K562 (cell line): ENCODE results near the gene SCNN1B. TPM values are rescaled to one million over a fixed set of nuclear protein-coding genes. Genes with fewer than 3 reads are reported as not detected.

Experiments
- ATAC-seq: fragments of 200-7000 bp; cut with Tn5 transposase; 3 replicates; pipeline ENCODE4 v1.9.1; 2020; ENCODE audit warnings: moderate library complexity
- BruUV-seq: library from RNA; stranded (reverse); fragments of 400-500 nt; replicated peaks from 2 replicates; lab custom pipeline; 2021; lab: Mats Ljungman, UMichigan
- CTCF ChIA-PET: fragments of 300-600 bp; formaldehyde crosslinking; extraction: SDS; loops from one replicate; lab custom pipeline; 2021; ENCODE audit warnings: low intra/inter-chr PET ratio; lab: Yijun Ruan, JAX
- POLR2A ChIA-PET: fragments of 300-600, 350-650 bp; sonication (Branson Sonifier 250); formaldehyde crosslinking; extraction: SDS; loops from one replicate; lab custom pipeline; 2021; ENCODE audit warnings: antibody characterized with exemption, inconsistent platforms; lab: Yijun Ruan, JAX
- DNase-seq, 4 experiments: peaks; one replicate each; pipeline versions ENCODE4 v3.0.0 to v3.0.0-alpha.2; 2011 to 2018; ENCODE audit warnings: low spot score in 3 of 4, mixed read lengths in 3 of 4; ENCODE audit errors: extremely low read depth in 1 of 4
- FAIRE-seq: peaks from 2 replicates; lab custom pipeline; 2011; peaks lifted over from hg19 to GRCh38; lab: Jason Lieb, UNC
- H2AFZ ChIP-seq: 2 replicates; pipeline ENCODE4 v1.6.0; 2011; ENCODE audit warnings: low read depth, low read length, control low read depth, inconsistent platforms
- H3K27ac ChIP-seq: fragments of 200-600 bp; 3 replicates; pipeline ENCODE4 v1.8.0; 2011; ENCODE audit warnings: low read depth, mild to moderate bottlenecking, control low read depth, inconsistent platforms, low read length, moderate library complexity, mixed read lengths; ENCODE audit errors: extremely low read depth
- H3K27me3 ChIP-seq, 2 experiments: fragments of 300-600 bp in 1 of 2; 2 replicates in 1 of 2; 3 replicates in 1 of 2; pipeline versions ENCODE4 v1.6.0 to v1.8.0; 2011; ENCODE audit warnings: inconsistent platforms in 2 of 2, low read length in 2 of 2, mild to moderate bottlenecking in 1 of 2, mixed read lengths in 1 of 2, moderate library complexity in 1 of 2; ENCODE audit not compliant: control insufficient read depth in 2 of 2, insufficient read depth in 2 of 2
- H3K36me3 ChIP-seq: fragments of 300-600 bp; 3 replicates; pipeline ENCODE4 v1.8.0; 2011; ENCODE audit warnings: mild to moderate bottlenecking, low read length, inconsistent platforms; ENCODE audit not compliant: control insufficient read depth, insufficient read depth
- H3K4me1 ChIP-seq, 2 experiments: fragments of 200-600 bp in 1 of 2; replicated peaks in 1 of 2; 2 replicates in 1 of 2; 3 replicates in 1 of 2; pipeline versions ENCODE4 v1.5.1 to v1.8.0; 2011; ENCODE audit warnings: inconsistent platforms in 2 of 2, low read length in 2 of 2, mild to moderate bottlenecking in 1 of 2, mixed read lengths in 1 of 2, moderate library complexity in 1 of 2; ENCODE audit not compliant: control insufficient read depth in 2 of 2, insufficient read depth in 2 of 2
- H3K4me2 ChIP-seq: 2 replicates; pipeline ENCODE4 v1.6.1; 2011; ENCODE audit warnings: low read length, control low read depth, inconsistent platforms, mixed read lengths; ENCODE audit not compliant: insufficient read depth
- H3K4me3 ChIP-seq: fragments of 200-600 bp; sonication (generic), shearing (Covaris generic); 2 replicates; pipeline ENCODE4 v1.5.1; 2016; ENCODE audit warnings: control low read depth, inconsistent platforms
- H3K79me2 ChIP-seq: fragments of 200-600 bp; 3 replicates; pipeline ENCODE4 v1.8.0; 2011; ENCODE audit warnings: low read length, inconsistent platforms; ENCODE audit not compliant: control insufficient read depth, insufficient read depth
- H3K9ac ChIP-seq, 2 experiments: 2 replicates each; pipeline versions ENCODE4 v1.6.0 to v1.6.1; 2011; ENCODE audit warnings: low read depth in 2 of 2, low read length in 2 of 2, control low read depth in 1 of 2, inconsistent platforms in 1 of 2, mild to moderate bottlenecking in 1 of 2, mixed read lengths in 1 of 2; ENCODE audit not compliant: insufficient read depth in 1 of 2
- H3K9me1 ChIP-seq: one replicate; pipeline ENCODE4 v1.6.0; 2011; ENCODE audit warnings: inconsistent platforms, mild to moderate bottlenecking, low read length, moderate library complexity; ENCODE audit not compliant: control insufficient read depth, insufficient read depth
- H3K9me3 ChIP-seq: replicated peaks from 2 replicates; pipeline ENCODE4 v1.5.1; 2011; ENCODE audit warnings: low read depth, low read length, inconsistent platforms; ENCODE audit not compliant: control insufficient read depth, insufficient read depth
- H4K20me1 ChIP-seq: replicated peaks from 2 replicates; pipeline ENCODE4 v1.6.1; 2011; ENCODE audit warnings: low read length, inconsistent platforms, mixed read lengths; ENCODE audit not compliant: control insufficient read depth, insufficient read depth
- CHCHD3 ChIP-seq: fragments of 250-450 bp; sonication (Bioruptor Pico); IDR thresholded peaks from 2 replicates; pipeline ENCODE4 v2.1.2; 2022; ENCODE audit warnings: mild to moderate bottlenecking
- CTCFL ChIP-seq: IDR thresholded peaks from 2 replicates; pipeline ENCODE4 v1.6.1; 2011; ENCODE audit warnings: borderline replicate concordance, low read depth, mild to moderate bottlenecking, moderate library complexity, low read length; ENCODE audit not compliant: insufficient read depth, poor library complexity, severe bottlenecking
- E2F8 ChIP-seq: fragments of 450-650 bp; IDR thresholded peaks from 2 replicates; pipeline ENCODE4 v1.7.1; 2018; ENCODE audit warnings: mild to moderate bottlenecking, low read depth; ENCODE audit not compliant: partially characterized antibody
- EHMT2 ChIP-seq: fragments of 450-650 bp; IDR thresholded peaks from 2 replicates; pipeline ENCODE4 v1.6.1; 2018; ENCODE audit warnings: antibody characterized with exemption
- HDAC6 ChIP-seq: IDR thresholded peaks from 2 replicates; pipeline ENCODE4 v1.6.1; 2012; ENCODE audit warnings: low read depth, mild to moderate bottlenecking, control low read depth, inconsistent platforms, low read length, moderate library complexity
- NKRF ChIP-seq: fragments of 450-650 bp; IDR thresholded peaks from 2 replicates; pipeline ENCODE4 v1.6.1; 2016; ENCODE audit warnings: borderline replicate concordance
- PHB ChIP-seq: fragments of 250-450 bp; sonication (Bioruptor Pico); IDR thresholded peaks from 2 replicates; pipeline ENCODE4 v1.5.0; 2021
- PHF8 ChIP-seq: fragments of 200-600 bp; sonication (generic); IDR thresholded peaks from 2 replicates; pipeline ENCODE4 v1.6.1; 2012; ENCODE audit warnings: mixed run types, mild to moderate bottlenecking, inconsistent platforms, low read length, moderate library complexity, borderline replicate concordance
- PTBP1 ChIP-seq: fragments of 200-400 bp; formaldehyde crosslinking; IDR thresholded peaks from 2 replicates; pipeline ENCODE4 v1.6.1; 2017; ENCODE audit warnings: low read depth, low read length
- PYGO2 ChIP-seq: fragments of 450-650 bp; IDR thresholded peaks from 2 replicates; pipeline ENCODE4 v1.6.1; 2016; ENCODE audit warnings: mild to moderate bottlenecking, missing genetic modification characterization, moderate library complexity, missing compliant biosample characterization
- RUNX1 ChIP-seq: sonication (generic); IDR thresholded peaks from 2 replicates; pipeline ENCODE4 v1.6.1; 2016; ENCODE audit warnings: antibody characterized with exemption, low read depth
- SLC30A9 ChIP-seq: fragments of 250-450 bp; sonication (Bioruptor Pico); IDR thresholded peaks from 2 replicates; pipeline ENCODE4 v1.8.0; 2022; ENCODE audit warnings: mild to moderate bottlenecking, moderate library complexity
- TOE1 ChIP-seq, 2 experiments: fragments of 450-650 bp in 1 of 2; sonication (generic) in 1 of 2; formaldehyde crosslinking in 1 of 2; IDR thresholded peaks; 2 replicates each; pipeline versions ENCODE4 v1.7.1 to v1.8.0; 2016 to 2022; ENCODE audit warnings: borderline replicate concordance in 2 of 2, mild to moderate bottlenecking in 2 of 2, antibody characterized with exemption in 1 of 2, inconsistent platforms in 1 of 2, low read depth in 1 of 2, missing genetic modification reagents in 1 of 2, moderate library complexity in 1 of 2
- ZBED1 ChIP-seq: IDR thresholded peaks from 2 replicates; pipeline ENCODE4 v1.6.1; 2014
- ZNF165 ChIP-seq: fragments of 250-450 bp; sonication (Bioruptor Pico); IDR thresholded peaks from 2 replicates; pipeline ENCODE4 v1.4.0; 2020; ENCODE audit warnings: borderline replicate concordance
- ZNF780A ChIP-seq: fragments of 250-450 bp; sonication (Bioruptor Pico); IDR thresholded peaks from 2 replicates; pipeline ENCODE4 v1.5.0; 2021; ENCODE audit warnings: mild to moderate bottlenecking
- WGBS: fragments of 100-300 bp; shearing (Covaris generic); methylation state at CpG from one replicate; pipeline ENCODE4 v1.1.6; 2016; ENCODE audit warnings: low coverage, mixed read lengths; ENCODE audit not compliant: insufficient coverage; ENCODE audit errors: missing lambda C conversion rate; 5-methylcytosine and 5-hydroxymethylcytosine counted together
- in situ Hi-C: fragments of 300-500 bp; cut with MboI; formaldehyde crosslinking; loops from 4 replicates; pipeline ENCODE4 v1.15.0; 2018; ENCODE audit warnings: inconsistent platforms, mixed read lengths
- intact Hi-C: fragments of 100-400 bp; cut with micrococcal nuclease; formaldehyde crosslinking; loops from 2 replicates; pipeline ENCODE4 v1.14.2; 2022
- polyA plus RNA-seq, 8 experiments: library from polyadenylated mRNA; depleted of rRNA in 4 of 8; stranded (reverse) in 5 of 8; unstranded in 3 of 8; fragments of >200 nt; fragmentation: Nextera tagmentation in 2 of 8; fragmentation: Illumina TruSeq in 1 of 8; extraction: Ambion mirVana in 2 of 8; extraction: Trizol in 1 of 8; gene quantifications; 2 replicates each; pipeline versions ENCODE4 v1.2.1 to v1.2.3, GENCODE V29; 2011 to 2014; ENCODE audit warnings: inconsistent platforms in 1 of 8, missing spikeins in 1 of 8
- total RNA-seq, 7 experiments: library from RNA; depleted of rRNA in 6 of 7; stranded (reverse); fragments of >200 nt in 6 of 7; fragmentation: Illumina TruSeq in 2 of 7; extraction: Trizol in 2 of 7; gene quantifications; 2 replicates each; pipeline versions ENCODE4 v1.2.1 to v1.2.3, GENCODE V29; 2011 to 2021; ENCODE audit warnings: low replicate concordance in 1 of 7

SCNN1B gene
- total and polyA plus RNA-seq, 9 of the 15 experiments (the other 6 are each of a cell fraction or from before 2014, with no cell fraction given): not detected

GRCh38 chr16:23378256-23378655, 76.2 kb downstream of the SCNN1B start:
- in situ Hi-C loops: no loop called here
- H3K9me3 ChIP-seq: no peaks in the 10 kb centered on the region
- no peak for DNase-seq
- ChIA-PET CTCF (no interaction called here), POLR2A (interaction anchor here (0.9 kb wide), 1 partner anchor 69 kb away, joined by 3 read pairs; no protein-coding TSS in a partner anchor)
- BruUV-seq: no TSS peak
- H3K27ac ChIP-seq: no peak overlapping the region
- no peak for FAIRE-seq
- no peak overlapping the region for H3K9ac ChIP-seq
- peaks cover 4 to 56% of the 10 kb centered on the region in 2 experiments; a peak in 4 of 5 replicates for H3K27me3 ChIP-seq
- H3K4me3 ChIP-seq: no peak overlapping the region
- H3K4me2 ChIP-seq: no peak overlapping the region
- intact Hi-C loops: no loop called here
- 2% methylated on average over 7 of the region's 8 CpGs for WGBS
- peaks cover 0 to 5% of the 10 kb centered on the region in 2 experiments; a peak in 2 of 5 replicates for H3K4me1 ChIP-seq
- no peak overlapping the region for H2AFZ ChIP-seq
- H4K20me1 ChIP-seq: peaks cover 9% of the 10 kb centered on the region; the same call in 1 of the 2 replicates
- H3K36me3 ChIP-seq: no peaks in the 10 kb centered on the region
- no peaks in the 10 kb centered on the region for H3K9me1 ChIP-seq
- H3K79me2 ChIP-seq: no peaks in the 10 kb centered on the region
- no peak for ATAC-seq
- TF ChIP-seq NKRF (no peak), ZNF165 (no peak), E2F8 (no peak), PHB (CRISPR knock-in tag) (no peak), PYGO2 (tag) (no peak), TOE1 (IDR thresholded peaks at IDR 0.05; ENCODE audit: borderline replicate concordance) (no peak), TOE1 (CRISPR knock-in tag; IDR thresholded peaks at IDR 0.05; ENCODE audit: borderline replicate concordance, low read depth) (no peak), ZNF780A (CRISPR knock-in tag) (no peak), SLC30A9 (CRISPR knock-in tag) (no peak), CTCFL (no peak), PHF8 (no peak), HDAC6 (no peak), EHMT2 (no peak), CHCHD3 (CRISPR knock-in tag) (no peak), RUNX1 (no peak), PTBP1 (no peak), ZBED1 (no peak)
